Measurements from ENCODE around the gene AGTRAP. TPM values are rescaled to one million over a fixed set of nuclear protein-coding genes. Genes with fewer than 3 reads are reported as not detected.
A peak's percentile ranks its signal among the peaks of the same experiment; 100 is the strongest.

AGTRAP gene
- total RNA-seq, 1 donor from 2014 or later = 49.4 TPM

- intact Hi-C loops (cut with DNase I) = no loop called here
- Histone ChIP-seq H3K4me3 (no peak overlapping the region), H3K36me3 (no peaks in the 10 kb centered on the region), H3K27me3 (no peaks in the 10 kb centered on the region), H3K27ac (no peak overlapping the region), H3K4me1 (peaks cover 36% of the 10 kb centered on the region), H3K9me3 (no peaks in the 10 kb centered on the region)
- TF ChIP-seq POLR2AphosphoS5 (IDR thresholded peaks at IDR 0.05; ENCODE audit: insufficient read depth in 1 of 2, low read depth in 1 of 2) (no peak), CTCF (IDR thresholded peaks at IDR 0.05) (no peak), POLR2A (IDR thresholded peaks at IDR 0.05) (no peak)
- no peak for DNase-seq (ENCODE audit: extremely low spot score in 2 of 2)
Observed at GRCh38 chr1:11728126-11728806, 7.7 kb upstream of the AGTRAP start.

GRCh38 chr1:11729155-11729497 is 6.8 kb upstream of the AGTRAP start:
- H3K9me3 ChIP-seq = no peaks in the 10 kb centered on the region
- intact Hi-C loops (cut with DNase I) = no loop called here
- peaks cover 37% of the 10 kb centered on the region for H3K4me1 ChIP-seq
- H3K27me3 ChIP-seq = no peaks in the 10 kb centered on the region
- H3K27ac ChIP-seq = no peak overlapping the region
- TF ChIP-seq POLR2AphosphoS5 (IDR thresholded peaks at IDR 0.05; ENCODE audit: insufficient read depth in 1 of 2, low read depth in 1 of 2) (no peak), CTCF (IDR thresholded peaks at IDR 0.05) (no peak), POLR2A (IDR thresholded peaks at IDR 0.05) (no peak)
- no peak overlapping the region for H3K4me3 ChIP-seq
- no peaks in the 10 kb centered on the region for H3K36me3 ChIP-seq
- no peak for DNase-seq (ENCODE audit: extremely low spot score in 2 of 2)

- Histone ChIP-seq H3K4me1 (peaks cover 37% of the 10 kb centered on the region), H3K36me3 (no peaks in the 10 kb centered on the region), H3K27me3 (no peaks in the 10 kb centered on the region), H3K27ac (no peak overlapping the region), H3K9me3 (no peaks in the 10 kb centered on the region), H3K4me3 (no peak overlapping the region)
- no peak for TF ChIP-seq POLR2A (IDR thresholded peaks at IDR 0.05)
- no peak for TF ChIP-seq CTCF (IDR thresholded peaks at IDR 0.05)
- TF ChIP-seq POLR2AphosphoS5 (IDR thresholded peaks at IDR 0.05; ENCODE audit: insufficient read depth in 1 of 2, low read depth in 1 of 2) = no peak
- no peak for DNase-seq (ENCODE audit: extremely low spot score in 2 of 2)
- intact Hi-C loops (cut with DNase I) = no loop called here
Observed at GRCh38 chr1:11729498-11730428, 6.2 kb upstream of the AGTRAP start.

- DNase-seq (ENCODE audit: extremely low spot score in 2 of 2) = no peak
- Histone ChIP-seq H3K27ac (peak overlapping the region; percentile 28), H3K27me3 (no peaks in the 10 kb centered on the region), H3K4me1 (peaks cover 40% of the 10 kb centered on the region), H3K4me3 (no peak overlapping the region), H3K9me3 (no peaks in the 10 kb centered on the region), H3K36me3 (no peaks in the 10 kb centered on the region)
- TF ChIP-seq POLR2A (IDR thresholded peaks at IDR 0.05) = no peak
- no peak for TF ChIP-seq CTCF (IDR thresholded peaks at IDR 0.05)
- peak in 1 of 2 donors; percentile 45 for TF ChIP-seq POLR2AphosphoS5 (IDR thresholded peaks at IDR 0.05; ENCODE audit: insufficient read depth in 1 of 2, low read depth in 1 of 2)
- intact Hi-C loops (cut with DNase I) = no loop called here
Observed at GRCh38 chr1:11730429-11730891, 5.5 kb upstream of the AGTRAP start.
